D721Med (cell line): ENCODE measurements around the gene KRT83.

Experiments
- DNase-seq: peaks from one replicate; pipeline ENCODE4 v3.0.0; 2011; ENCODE audit warnings: low spot score; ENCODE audit not compliant: insufficient read length
- FAIRE-seq: peaks from 2 replicates; lab custom pipeline; 2011; peaks lifted over from hg19 to GRCh38; lab: Jason Lieb, UNC
- CTCF ChIP-seq: IDR thresholded peaks from 2 replicates; pipeline ENCODE4 v1.5.1; 2012; ENCODE audit warnings: mild to moderate bottlenecking, control low read depth; ENCODE audit not compliant: insufficient read depth; ENCODE audit errors: missing control alignments

Gene KRT83

GRCh38 chr12:52332381-52332780 lies 11.2 kb upstream of the KRT83 start:
- TF ChIP-seq CTCF: no peak
- DNase-seq (no peak), FAIRE-seq (no peak)

- DNase-seq (no peak), FAIRE-seq (no peak)
- no peak for TF ChIP-seq CTCF
Measured at GRCh38 chr12:52331833-52332232, 10.6 kb upstream of the KRT83 start.

- no peak for TF ChIP-seq CTCF
- DNase-seq (no peak), FAIRE-seq (no peak)
Measured at GRCh38 chr12:52331039-52331438, 9.8 kb upstream of the KRT83 start.

- DNase-seq: no peak
- FAIRE-seq: no peak
- no peak for TF ChIP-seq CTCF
Measured at GRCh38 chr12:52327830-52328500, 6.8 kb upstream of the KRT83 start.

- DNase-seq: no peak
- TF ChIP-seq CTCF: peak; percentile 99
- FAIRE-seq: no peak
Measured at GRCh38 chr12:52327052-52327829, 6.0 kb upstream of the KRT83 start.

GRCh38 chr12:52324153-52324444 lies 2.9 kb upstream of the KRT83 start:
- no peak for DNase-seq
- FAIRE-seq: no peak
- TF ChIP-seq CTCF: no peak

GRCh38 chr12:52323416-52324152 lies 2.4 kb upstream of the KRT83 start:
- DNase-seq (no peak), FAIRE-seq (no peak)
- no peak for TF ChIP-seq CTCF
